Stimulated activated naive B cell treated with anti-CD40 and anti-IgM and Interleukin-4, amounts not matched to agents 10 μg/mL and 1 μg/mL and 100 μg/mL, for 72 hours (primary cell): ENCODE data around the gene POC1A.

Experiments used
- ATAC-seq, 2 donors: fragments of 150-1000 bp; cut with Tn5 transposase; replicated peaks; 2 replicates each; pipeline ENCODE4 v1.10.0; 2021; ENCODE audit warnings: moderate library complexity in 1 of 2
- DNase-seq: peaks from one replicate; pipeline ENCODE4 v3.0.0; 2021
- H3K27ac Mint-ChIP-seq: one replicate; pipeline ENCODE4 v1.8.0; 2022; ENCODE audit warnings: mild to moderate bottlenecking, mixed read lengths
- H3K27me3 Mint-ChIP-seq, 2 donors: one replicate each; pipeline ENCODE4 v1.8.0; 2022; ENCODE audit warnings: mixed read lengths in 2 of 2
- H3K36me3 Mint-ChIP-seq, 2 donors: one replicate each; pipeline ENCODE4 v1.8.0; 2022; ENCODE audit warnings: mixed read lengths in 2 of 2, mild to moderate bottlenecking in 1 of 2
- H3K4me1 Mint-ChIP-seq, 2 donors: one replicate each; pipeline ENCODE4 v1.8.0; 2022; ENCODE audit warnings: mixed read lengths in 2 of 2, mild to moderate bottlenecking in 1 of 2
- H3K4me3 Mint-ChIP-seq, 2 donors: one replicate each; pipeline ENCODE4 v1.8.0; 2022; ENCODE audit warnings: mild to moderate bottlenecking in 2 of 2, mixed read lengths in 2 of 2, moderate library complexity in 1 of 2
- H3K9me3 Mint-ChIP-seq, 2 donors: one replicate each; pipeline ENCODE4 v1.8.0; 2022; ENCODE audit warnings: mixed read lengths in 2 of 2, mild to moderate bottlenecking in 1 of 2

POC1A gene

GRCh38 chr3:52120556-52121463 is 33.4 kb downstream of the POC1A start:
- ATAC-seq (peak; percentile 68), DNase-seq (peak; percentile 25)
- H3K4me3 Mint-ChIP-seq = peak overlapping the region; percentile 47 to 74
- H3K9me3 Mint-ChIP-seq = no peaks in the 10 kb centered on the region
- H3K36me3 Mint-ChIP-seq = peaks cover 7 to 19% of the 10 kb centered on the region in 2 donors
- H3K27me3 Mint-ChIP-seq = no peaks in the 10 kb centered on the region
- peaks cover 29 to 40% of the 10 kb centered on the region in 2 donors for H3K4me1 Mint-ChIP-seq
- peak overlapping the region; percentile 84 for H3K27ac Mint-ChIP-seq

- H3K4me3 Mint-ChIP-seq = no peak overlapping the region
- H3K9me3 Mint-ChIP-seq = no peaks in the 10 kb centered on the region
- H3K27me3 Mint-ChIP-seq = no peaks in the 10 kb centered on the region
- DNase-seq (no peak), ATAC-seq (no peak)
- peaks cover 7 to 13% of the 10 kb centered on the region in 2 donors for H3K36me3 Mint-ChIP-seq
- no peak overlapping the region for H3K27ac Mint-ChIP-seq
- H3K4me1 Mint-ChIP-seq = peaks cover 29 to 40% of the 10 kb centered on the region in 2 donors
Measured at GRCh38 chr3:52119826-52120225, 34.4 kb downstream of the POC1A start.

GRCh38 chr3:52119099-52119498 is 35.1 kb downstream of the POC1A start:
- no peak overlapping the region for H3K4me3 Mint-ChIP-seq
- H3K36me3 Mint-ChIP-seq = peaks cover 7 to 13% of the 10 kb centered on the region in 2 donors
- DNase-seq (no peak), ATAC-seq (no peak)
- peaks cover 29 to 40% of the 10 kb centered on the region in 2 donors for H3K4me1 Mint-ChIP-seq
- H3K9me3 Mint-ChIP-seq = no peaks in the 10 kb centered on the region
- H3K27ac Mint-ChIP-seq = no peak overlapping the region
- no peaks in the 10 kb centered on the region for H3K27me3 Mint-ChIP-seq

GRCh38 chr3:52118156-52118875 is 35.9 kb downstream of the POC1A start:
- H3K4me3 Mint-ChIP-seq = no peak overlapping the region
- DNase-seq (no peak), ATAC-seq (no peak)
- no peaks in the 10 kb centered on the region for H3K27me3 Mint-ChIP-seq
- H3K4me1 Mint-ChIP-seq = peaks cover 29 to 39% of the 10 kb centered on the region in 2 donors
- H3K36me3 Mint-ChIP-seq = peaks cover 7 to 13% of the 10 kb centered on the region in 2 donors
- no peak overlapping the region for H3K27ac Mint-ChIP-seq
- H3K9me3 Mint-ChIP-seq = no peaks in the 10 kb centered on the region

GRCh38 chr3:52117537-52117936 is 36.7 kb downstream of the POC1A start:
- no peak for DNase-seq
- H3K36me3 Mint-ChIP-seq = peaks cover 6 to 12% of the 10 kb centered on the region in 2 donors
- no peaks in the 10 kb centered on the region for H3K27me3 Mint-ChIP-seq
- peaks cover 24 to 31% of the 10 kb centered on the region in 2 donors for H3K4me1 Mint-ChIP-seq
- H3K27ac Mint-ChIP-seq = no peak overlapping the region
- ATAC-seq = no peak
- H3K9me3 Mint-ChIP-seq = no peaks in the 10 kb centered on the region
- no peak overlapping the region for H3K4me3 Mint-ChIP-seq

GRCh38 chr3:52112056-52112455 is 42.2 kb downstream of the POC1A start:
- DNase-seq (no peak), ATAC-seq (no peak)
- no peak overlapping the region for H3K4me3 Mint-ChIP-seq
- H3K9me3 Mint-ChIP-seq = no peaks in the 10 kb centered on the region
- peaks cover 17 to 22% of the 10 kb centered on the region in 2 donors for H3K4me1 Mint-ChIP-seq
- H3K27ac Mint-ChIP-seq = no peak overlapping the region
- H3K36me3 Mint-ChIP-seq = peaks cover 3 to 18% of the 10 kb centered on the region in 2 donors
- peaks cover 0 to 9% of the 10 kb centered on the region in 2 donors for H3K27me3 Mint-ChIP-seq

GRCh38 chr3:52110502-52110901 is 43.7 kb downstream of the POC1A start:
- H3K9me3 Mint-ChIP-seq = no peaks in the 10 kb centered on the region
- peaks cover 17 to 22% of the 10 kb centered on the region in 2 donors for H3K4me1 Mint-ChIP-seq
- ATAC-seq = no peak
- H3K36me3 Mint-ChIP-seq = peaks cover 8 to 18% of the 10 kb centered on the region in 2 donors
- H3K27me3 Mint-ChIP-seq = peaks cover 0 to 9% of the 10 kb centered on the region in 2 donors
- H3K27ac Mint-ChIP-seq = no peak overlapping the region
- H3K4me3 Mint-ChIP-seq = no peak overlapping the region
- no peak for DNase-seq

GRCh38 chr3:52109611-52110301 is 44.5 kb downstream of the POC1A start:
- Mint-ChIP-seq H3K27ac (peak overlapping the region; percentile 2), H3K27me3 (peaks cover 0 to 9% of the 10 kb centered on the region in 2 donors), H3K9me3 (no peaks in the 10 kb centered on the region), H3K4me3 (no peak overlapping the region), H3K4me1 (peaks cover 17 to 22% of the 10 kb centered on the region in 2 donors), H3K36me3 (peaks cover 8 to 15% of the 10 kb centered on the region in 2 donors)
- DNase-seq = no peak
- ATAC-seq = peak; percentile 57 to 67

- H3K27ac Mint-ChIP-seq = peak overlapping the region; percentile 64
- H3K36me3 Mint-ChIP-seq = peaks cover 8 to 15% of the 10 kb centered on the region in 2 donors
- H3K9me3 Mint-ChIP-seq = no peaks in the 10 kb centered on the region
- peak in 1 of 2 donors; percentile 52 for ATAC-seq
- H3K4me1 Mint-ChIP-seq = peaks cover 17 to 22% of the 10 kb centered on the region in 2 donors
- peaks cover 0 to 9% of the 10 kb centered on the region in 2 donors for H3K27me3 Mint-ChIP-seq
- peak overlapping the region in 1 of 2 donors; percentile 22 for H3K4me3 Mint-ChIP-seq
- DNase-seq = no peak
Measured at GRCh38 chr3:52108302-52109232, 45.7 kb downstream of the POC1A start.

- ATAC-seq (no peak), DNase-seq (no peak)
- H3K36me3 Mint-ChIP-seq = peaks cover 12 to 19% of the 10 kb centered on the region in 2 donors
- H3K4me1 Mint-ChIP-seq = peaks cover 17 to 22% of the 10 kb centered on the region in 2 donors
- peaks cover 0 to 9% of the 10 kb centered on the region in 2 donors for H3K27me3 Mint-ChIP-seq
- peaks cover 0 to 3% of the 10 kb centered on the region in 2 donors for H3K9me3 Mint-ChIP-seq
- no peak overlapping the region for H3K27ac Mint-ChIP-seq
- no peak overlapping the region for H3K4me3 Mint-ChIP-seq
Measured at GRCh38 chr3:52106951-52107611, 47.1 kb downstream of the POC1A start.

- Mint-ChIP-seq H3K4me1 (peaks cover 15 to 19% of the 10 kb centered on the region in 2 donors), H3K36me3 (peaks cover 21 to 32% of the 10 kb centered on the region in 2 donors), H3K27ac (no peak overlapping the region), H3K9me3 (peaks cover 0 to 12% of the 10 kb centered on the region in 2 donors), H3K4me3 (no peak overlapping the region), H3K27me3 (peaks cover 0 to 9% of the 10 kb centered on the region in 2 donors)
- DNase-seq = no peak
- no peak for ATAC-seq
Measured at GRCh38 chr3:52104684-52105640, 49.3 kb downstream of the POC1A start.

- Mint-ChIP-seq H3K4me3 (no peak overlapping the region), H3K4me1 (peaks cover 1% of the 10 kb centered on the region in 2 donors), H3K27me3 (no peaks in the 10 kb centered on the region)
Measured at GRCh38 chr3:52102934-52103333, 51.3 kb downstream of the POC1A start.

More at GRCh38 chr3:52102934-52103333, 51.3 kb downstream of the POC1A start:
- ATAC-seq (no peak), DNase-seq (no peak)
- no peak overlapping the region for H3K27ac Mint-ChIP-seq
- H3K36me3 Mint-ChIP-seq = peaks cover 22 to 31% of the 10 kb centered on the region in 2 donors
- peaks cover 0 to 12% of the 10 kb centered on the region in 2 donors for H3K9me3 Mint-ChIP-seq
